Measurements from ENCODE around the gene SERPINE1. TPM values are rescaled to one million over a fixed set of nuclear protein-coding genes. Genes with fewer than 3 reads are reported as not detected.
A peak's percentile ranks its signal among the peaks of the same experiment; 100 is the strongest.

SERPINE1 gene
- total and polyA plus RNA-seq, 2 of the 13 experiments (the other 11 are each of a cell fraction or from before 2014, with no cell fraction given): 21.2 to 1,576 TPM

DNA sequence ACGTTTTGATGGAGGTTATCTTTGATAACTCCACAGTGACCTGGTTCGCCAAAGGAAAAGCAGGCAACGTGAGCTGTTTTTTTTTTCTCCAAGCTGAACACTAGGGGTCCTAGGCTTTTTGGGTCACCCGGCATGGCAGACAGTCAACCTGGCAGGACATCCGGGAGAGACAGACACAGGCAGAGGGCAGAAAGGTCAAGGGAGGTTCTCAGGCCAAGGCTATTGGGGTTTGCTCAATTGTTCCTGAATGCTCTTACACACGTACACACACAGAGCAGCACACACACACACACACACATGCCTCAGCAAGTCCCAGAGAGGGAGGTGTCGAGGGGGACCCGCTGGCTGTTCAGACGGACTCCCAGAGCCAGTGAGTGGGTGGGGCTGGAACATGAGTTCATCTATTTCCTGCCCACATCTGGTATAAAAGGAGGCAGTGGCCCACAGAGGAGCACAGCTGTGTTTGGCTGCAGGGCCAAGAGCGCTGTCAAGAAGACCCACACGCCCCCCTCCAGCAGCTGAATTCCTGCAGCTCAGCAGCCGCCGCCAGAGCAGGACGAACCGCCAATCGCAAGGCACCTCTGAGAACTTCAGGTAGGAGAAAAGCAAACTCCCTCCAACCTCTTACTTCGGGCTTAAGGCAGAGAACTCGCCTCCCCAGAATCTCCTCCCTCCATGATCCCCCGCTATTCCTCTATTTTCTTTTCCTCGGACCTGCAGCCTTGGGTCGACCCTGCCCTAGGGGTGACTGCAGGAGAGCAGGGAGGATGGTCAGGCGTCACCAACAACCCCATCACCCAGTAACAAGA, at the start of gene SERPINE1 (continued):
- TF ChIP-seq NONO (IDR thresholded peaks at IDR 0.05) (no peak), NONO (CRISPR knock-in tag; conservative IDR thresholded peaks at IDR 0.05) (peak; percentile 96), HMG20A (CRISPR knock-in tag; IDR thresholded peaks at IDR 0.05; ENCODE audit: borderline replicate concordance) (peak; percentile 71; the same call in 1 of the 2 replicates), ZNF382 (CRISPR knock-in tag; IDR thresholded peaks at IDR 0.05; ENCODE audit: borderline replicate concordance) (no peak), ZNF687 (CRISPR knock-in tag; IDR thresholded peaks at IDR 0.05) (peak; percentile 96), MTA1 (CRISPR knock-in tag; IDR thresholded peaks at IDR 0.05; ENCODE audit: borderline replicate concordance) (peak; percentile 82), DNMT1 (CRISPR knock-in tag; IDR thresholded peaks at IDR 0.05) (no peak; the same call in 1 of the 2 replicates), HOXA7 (CRISPR knock-in tag; IDR thresholded peaks at IDR 0.05) (no peak), RBM39 (IDR thresholded peaks at IDR 0.05; ENCODE audit: low read depth, low read length, poor library complexity, severe bottlenecking) (peak; percentile 56), GABPA (IDR thresholded peaks at IDR 0.05; ENCODE audit: low read depth, low read length) (no peak), GABPA (CRISPR knock-in tag; IDR thresholded peaks at IDR 0.05; ENCODE audit: low read depth) (no peak), ZBTB43 (CRISPR knock-in tag; conservative IDR thresholded peaks at IDR 0.05) (peak; percentile 100), ZNF788 (CRISPR knock-in tag; IDR thresholded peaks at IDR 0.05; ENCODE audit: borderline replicate concordance) (peak; percentile 83; the same call in 1 of the 2 replicates), KDM4B (CRISPR knock-in tag; IDR thresholded peaks at IDR 0.05) (no peak), ZNF543 (CRISPR knock-in tag; IDR thresholded peaks at IDR 0.05) (peak; percentile 75), ZNF383 (CRISPR knock-in tag; IDR thresholded peaks at IDR 0.05; ENCODE audit: borderline replicate concordance) (no peak)
- TF ChIP-seq, protein P1, sequence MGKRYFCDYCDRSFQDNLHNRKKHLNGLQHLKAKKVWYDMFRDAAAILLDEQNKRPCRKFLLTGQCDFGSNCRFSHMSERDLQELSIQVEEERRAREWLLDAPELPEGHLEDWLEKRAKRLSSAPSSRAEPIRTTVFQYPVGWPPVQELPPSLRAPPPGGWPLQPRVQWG (CRISPR knock-in tag; IDR thresholded peaks at IDR 0.05; ENCODE audit: borderline replicate concordance, low read depth): no peak
- TF ChIP-seq, protein P2, sequence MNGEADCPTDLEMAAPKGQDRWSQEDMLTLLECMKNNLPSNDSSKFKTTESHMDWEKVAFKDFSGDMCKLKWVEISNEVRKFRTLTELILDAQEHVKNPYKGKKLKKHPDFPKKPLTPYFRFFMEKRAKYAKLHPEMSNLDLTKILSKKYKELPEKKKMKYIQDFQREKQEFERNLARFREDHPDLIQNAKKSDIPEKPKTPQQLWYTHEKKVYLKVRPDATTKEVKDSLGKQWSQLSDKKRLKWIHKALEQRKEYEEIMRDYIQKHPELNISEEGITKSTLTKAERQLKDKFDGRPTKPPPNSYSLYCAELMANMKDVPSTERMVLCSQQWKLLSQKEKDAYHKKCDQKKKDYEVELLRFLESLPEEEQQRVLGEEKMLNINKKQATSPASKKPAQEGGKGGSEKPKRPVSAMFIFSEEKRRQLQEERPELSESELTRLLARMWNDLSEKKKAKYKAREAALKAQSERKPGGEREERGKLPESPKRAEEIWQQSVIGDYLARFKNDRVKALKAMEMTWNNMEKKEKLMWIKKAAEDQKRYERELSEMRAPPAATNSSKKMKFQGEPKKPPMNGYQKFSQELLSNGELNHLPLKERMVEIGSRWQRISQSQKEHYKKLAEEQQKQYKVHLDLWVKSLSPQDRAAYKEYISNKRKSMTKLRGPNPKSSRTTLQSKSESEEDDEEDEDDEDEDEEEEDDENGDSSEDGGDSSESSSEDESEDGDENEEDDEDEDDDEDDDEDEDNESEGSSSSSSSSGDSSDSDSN (CRISPR knock-in tag; IDR thresholded peaks at IDR 0.05): peak; percentile 66

Measured in HepG2 (cell line).